Measurements from ENCODE around the gene CIAO3.
A peak's percentile ranks its signal among the peaks of the same experiment; 100 is the strongest.

The CIAO3 gene

DNA sequence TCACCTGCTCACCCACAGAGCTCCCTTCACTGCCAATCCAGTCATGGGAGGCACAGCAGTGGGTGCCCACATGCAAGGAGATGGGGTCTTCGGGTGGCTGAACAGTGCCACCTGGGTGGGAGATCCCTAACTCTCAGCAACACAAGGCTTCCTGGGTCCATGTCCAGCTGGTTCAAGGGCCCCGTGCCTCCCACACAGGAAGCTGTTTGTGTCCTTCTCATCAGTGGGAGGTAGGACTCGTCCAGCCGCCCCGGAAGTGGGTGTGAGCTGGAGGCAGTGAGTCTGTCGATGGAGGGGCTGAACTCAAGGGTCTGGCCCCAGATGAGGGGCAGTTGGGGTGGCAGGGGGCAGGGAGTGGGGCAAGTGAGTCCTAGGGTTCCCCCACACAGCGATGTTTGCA lies 36.8 kb downstream of the CIAO3 start (continued):
- TF ChIP-seq ZNF658 (tag by site-specific recombination; IDR thresholded peaks at IDR 0.05) (no peak), BCL11B (tag by site-specific recombination; IDR thresholded peaks at IDR 0.05; ENCODE audit: low read depth) (no peak), SP2 (tag by site-specific recombination; IDR thresholded peaks at IDR 0.05) (peak; percentile 58), ZNF311 (tag by site-specific recombination; IDR thresholded peaks at IDR 0.05; ENCODE audit: borderline replicate concordance) (no peak), EGR2 (tag by site-specific recombination; IDR thresholded peaks at IDR 0.05; ENCODE audit: low read depth) (peak; percentile 70), OVOL3 (tag by site-specific recombination; IDR thresholded peaks at IDR 0.05) (no peak), ZNF707 (tag by site-specific recombination; IDR thresholded peaks at IDR 0.05) (no peak), GLI2 (tag by site-specific recombination; IDR thresholded peaks at IDR 0.05; ENCODE audit: borderline replicate concordance, low read depth) (no peak), ZNF610 (tag by site-specific recombination; IDR thresholded peaks at IDR 0.05; ENCODE audit: borderline replicate concordance) (no peak), ZNF785 (tag by site-specific recombination; IDR thresholded peaks at IDR 0.05) (no peak)
- TF ChIP-seq, protein P1, sequence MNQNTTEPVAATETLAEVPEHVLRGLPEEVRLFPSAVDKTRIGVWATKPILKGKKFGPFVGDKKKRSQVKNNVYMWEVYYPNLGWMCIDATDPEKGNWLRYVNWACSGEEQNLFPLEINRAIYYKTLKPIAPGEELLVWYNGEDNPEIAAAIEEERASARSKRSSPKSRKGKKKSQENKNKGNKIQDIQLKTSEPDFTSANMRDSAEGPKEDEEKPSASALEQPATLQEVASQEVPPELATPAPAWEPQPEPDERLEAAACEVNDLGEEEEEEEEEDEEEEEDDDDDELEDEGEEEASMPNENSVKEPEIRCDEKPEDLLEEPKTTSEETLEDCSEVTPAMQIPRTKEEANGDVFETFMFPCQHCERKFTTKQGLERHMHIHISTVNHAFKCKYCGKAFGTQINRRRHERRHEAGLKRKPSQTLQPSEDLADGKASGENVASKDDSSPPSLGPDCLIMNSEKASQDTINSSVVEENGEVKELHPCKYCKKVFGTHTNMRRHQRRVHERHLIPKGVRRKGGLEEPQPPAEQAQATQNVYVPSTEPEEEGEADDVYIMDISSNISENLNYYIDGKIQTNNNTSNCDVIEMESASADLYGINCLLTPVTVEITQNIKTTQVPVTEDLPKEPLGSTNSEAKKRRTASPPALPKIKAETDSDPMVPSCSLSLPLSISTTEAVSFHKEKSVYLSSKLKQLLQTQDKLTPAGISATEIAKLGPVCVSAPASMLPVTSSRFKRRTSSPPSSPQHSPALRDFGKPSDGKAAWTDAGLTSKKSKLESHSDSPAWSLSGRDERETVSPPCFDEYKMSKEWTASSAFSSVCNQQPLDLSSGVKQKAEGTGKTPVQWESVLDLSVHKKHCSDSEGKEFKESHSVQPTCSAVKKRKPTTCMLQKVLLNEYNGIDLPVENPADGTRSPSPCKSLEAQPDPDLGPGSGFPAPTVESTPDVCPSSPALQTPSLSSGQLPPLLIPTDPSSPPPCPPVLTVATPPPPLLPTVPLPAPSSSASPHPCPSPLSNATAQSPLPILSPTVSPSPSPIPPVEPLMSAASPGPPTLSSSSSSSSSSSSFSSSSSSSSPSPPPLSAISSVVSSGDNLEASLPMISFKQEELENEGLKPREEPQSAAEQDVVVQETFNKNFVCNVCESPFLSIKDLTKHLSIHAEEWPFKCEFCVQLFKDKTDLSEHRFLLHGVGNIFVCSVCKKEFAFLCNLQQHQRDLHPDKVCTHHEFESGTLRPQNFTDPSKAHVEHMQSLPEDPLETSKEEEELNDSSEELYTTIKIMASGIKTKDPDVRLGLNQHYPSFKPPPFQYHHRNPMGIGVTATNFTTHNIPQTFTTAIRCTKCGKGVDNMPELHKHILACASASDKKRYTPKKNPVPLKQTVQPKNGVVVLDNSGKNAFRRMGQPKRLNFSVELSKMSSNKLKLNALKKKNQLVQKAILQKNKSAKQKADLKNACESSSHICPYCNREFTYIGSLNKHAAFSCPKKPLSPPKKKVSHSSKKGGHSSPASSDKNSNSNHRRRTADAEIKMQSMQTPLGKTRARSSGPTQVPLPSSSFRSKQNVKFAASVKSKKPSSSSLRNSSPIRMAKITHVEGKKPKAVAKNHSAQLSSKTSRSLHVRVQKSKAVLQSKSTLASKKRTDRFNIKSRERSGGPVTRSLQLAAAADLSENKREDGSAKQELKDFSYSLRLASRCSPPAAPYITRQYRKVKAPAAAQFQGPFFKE (tag by site-specific recombination; IDR thresholded peaks at IDR 0.05; ENCODE audit: borderline replicate concordance) = no peak

DNA sequence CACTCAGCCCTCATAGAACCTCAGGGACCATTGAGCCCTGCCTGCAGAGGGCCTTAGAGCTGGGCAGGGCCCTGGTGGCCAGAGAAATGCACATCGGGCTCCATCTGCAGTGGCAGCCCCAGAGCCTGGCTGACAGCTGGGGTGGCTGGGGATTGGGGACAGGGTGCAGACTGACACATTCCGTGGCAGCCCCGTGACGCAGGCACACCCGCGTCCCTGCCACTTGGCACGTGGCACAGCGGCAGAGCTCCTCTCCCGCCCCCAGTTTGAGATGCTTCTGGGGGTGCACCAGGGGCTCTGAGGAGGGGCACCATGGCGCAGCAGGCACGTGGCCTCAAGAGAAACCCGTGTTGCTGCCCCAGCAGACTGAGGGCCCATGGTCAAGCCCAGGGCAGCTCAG lies 37.4 kb downstream of the CIAO3 start:
- H3K4me1 ChIP-seq (ENCODE audit: control insufficient read depth, insufficient read depth, low read length) = no peaks in the 10 kb centered on the region
- CTCF ChIA-PET = interaction anchor here (0.8 to 1.1 kb wide), 2 partner anchors 9 to 10 kb away, joined by 3 to 7 read pairs; no protein-coding TSS in a partner anchor
- H3K27ac ChIP-seq (ENCODE audit: extremely low read depth, low read depth, low read length) = no peak overlapping the region
- H3K9me3 ChIP-seq (ENCODE audit: control insufficient read depth, insufficient read depth, low read depth, low read length) = no peaks in the 10 kb centered on the region
- no peak overlapping the region for H3K4me3 ChIP-seq (ENCODE audit: low read depth, low read length)
- no peak for TF ChIP-seq GLI2 (tag by site-specific recombination; IDR thresholded peaks at IDR 0.05; ENCODE audit: borderline replicate concordance, low read depth)
- TF ChIP-seq, protein P2, sequence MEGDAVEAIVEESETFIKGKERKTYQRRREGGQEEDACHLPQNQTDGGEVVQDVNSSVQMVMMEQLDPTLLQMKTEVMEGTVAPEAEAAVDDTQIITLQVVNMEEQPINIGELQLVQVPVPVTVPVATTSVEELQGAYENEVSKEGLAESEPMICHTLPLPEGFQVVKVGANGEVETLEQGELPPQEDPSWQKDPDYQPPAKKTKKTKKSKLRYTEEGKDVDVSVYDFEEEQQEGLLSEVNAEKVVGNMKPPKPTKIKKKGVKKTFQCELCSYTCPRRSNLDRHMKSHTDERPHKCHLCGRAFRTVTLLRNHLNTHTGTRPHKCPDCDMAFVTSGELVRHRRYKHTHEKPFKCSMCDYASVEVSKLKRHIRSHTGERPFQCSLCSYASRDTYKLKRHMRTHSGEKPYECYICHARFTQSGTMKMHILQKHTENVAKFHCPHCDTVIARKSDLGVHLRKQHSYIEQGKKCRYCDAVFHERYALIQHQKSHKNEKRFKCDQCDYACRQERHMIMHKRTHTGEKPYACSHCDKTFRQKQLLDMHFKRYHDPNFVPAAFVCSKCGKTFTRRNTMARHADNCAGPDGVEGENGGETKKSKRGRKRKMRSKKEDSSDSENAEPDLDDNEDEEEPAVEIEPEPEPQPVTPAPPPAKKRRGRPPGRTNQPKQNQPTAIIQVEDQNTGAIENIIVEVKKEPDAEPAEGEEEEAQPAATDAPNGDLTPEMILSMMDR (tag by site-specific recombination; IDR thresholded peaks at IDR 0.05) = 0 out of 2 replicates have a peak, but pooled peaks have one; percentile 12
- no peaks in the 10 kb centered on the region for H3K36me3 ChIP-seq (ENCODE audit: control insufficient read depth in 2 of 2, insufficient read depth in 1 of 2, low read length in 2 of 2)
- POLR2A ChIA-PET = interaction anchor here (2.0 kb wide), 1 partner anchor 13 kb away, joined by 8 read pairs; the partner anchor contains the start of gene WDR24

DNA sequence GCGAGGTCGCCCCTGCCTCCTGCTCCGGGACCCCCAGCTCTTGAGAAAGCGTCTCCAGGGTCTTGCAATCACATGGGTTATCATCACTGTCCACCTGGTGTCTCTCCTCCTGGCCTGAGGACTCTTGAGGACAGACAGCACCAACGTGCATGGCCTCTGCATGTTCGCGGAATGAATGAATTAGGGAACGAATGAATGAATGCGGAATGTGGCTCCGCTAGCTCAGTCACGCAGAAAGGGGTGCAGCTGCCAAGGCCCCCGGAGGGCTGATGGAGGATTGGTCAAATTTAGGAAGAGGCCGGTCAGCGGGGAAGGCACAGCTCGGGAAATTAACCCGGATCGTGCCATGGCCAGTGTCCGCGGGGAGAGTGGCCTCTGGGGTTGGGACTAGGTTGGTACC lies 38.5 kb downstream of the CIAO3 start:
- H3K4me3 ChIP-seq (ENCODE audit: low read depth, low read length) = no peak overlapping the region
- H3K27ac ChIP-seq (ENCODE audit: extremely low read depth, low read depth, low read length) = no peak overlapping the region
- no peaks in the 10 kb centered on the region for H3K36me3 ChIP-seq (ENCODE audit: control insufficient read depth in 2 of 2, insufficient read depth in 1 of 2, low read length in 2 of 2)
- TF ChIP-seq ZNF24 (tag by site-specific recombination; IDR thresholded peaks at IDR 0.05) (0 out of 2 replicates have a peak, but pooled peaks have one; percentile 34), ZXDB (tag by site-specific recombination; IDR thresholded peaks at IDR 0.05) (no peak)
- H3K4me1 ChIP-seq (ENCODE audit: control insufficient read depth, insufficient read depth, low read length) = no peaks in the 10 kb centered on the region
- no peaks in the 10 kb centered on the region for H3K9me3 ChIP-seq (ENCODE audit: control insufficient read depth, insufficient read depth, low read depth, low read length)
- POLR2A ChIA-PET = interaction anchor here (2.0 kb wide), 1 partner anchor 12 kb away, joined by 8 read pairs; the partner anchor contains the start of gene WDR24
- CTCF ChIA-PET = interaction anchor here (0.6 to 1.0 kb wide), 2 partner anchors 8 to 16 kb away, joined by 3 to 9 read pairs; no protein-coding TSS in a partner anchor
